Hippocampal formation (tissue), 2 donors: ENCODE results near the gene OR5AP2.
"Not testable (repeated sequence)": the region's sequence is repeated elsewhere in the genome, so short reads cannot be mapped to it uniquely, and the experiment has no call there.

ENCODE experiments used
- DNase-seq, 2 donors: peaks; one replicate each; lab custom pipeline; 2025; lab: John Stamatoyannopoulos, UW

Gene OR5AP2

GRCh38 chr11:56642339-56642738, at the start of gene OR5AP2:
Gene OR5AP2, minus strand, starts transcription at chr11:56642439. Its CDS starts 0 bp downstream, at chr11:56642439.
- DNase-seq: no peak

- DNase-seq: not testable (repeated sequence)
These were observed 48.9 kb upstream of the OR5AP2 start for GRCh38 chr11:56691179-56691578.

GRCh38 chr11:56688554-56689100, 46.4 kb upstream of the OR5AP2 start:
- DNase-seq: no peak

GRCh38 chr11:56670984-56671383, 28.7 kb upstream of the OR5AP2 start:
- no peak for DNase-seq

- no peak for DNase-seq
These were observed 21.1 kb upstream of the OR5AP2 start, which contains the start of gene OR5AR1 for GRCh38 chr11:56663386-56663785. Gene OR5AR1, plus strand, starts transcription at chr11:56663686. Its CDS starts 0 bp downstream, at chr11:56663686.

GRCh38 chr11:56659755-56660154, 17.5 kb upstream of the OR5AP2 start:
- no peak for DNase-seq

GRCh38 chr11:56637500-56637899, 4.7 kb downstream of the OR5AP2 start:
- no peak for DNase-seq

- no peak for DNase-seq
These were observed 5.4 kb downstream of the OR5AP2 start for GRCh38 chr11:56636861-56637260.

- DNase-seq: no peak
These were observed 9.9 kb downstream of the OR5AP2 start for GRCh38 chr11:56632329-56632728.

- DNase-seq: no peak
These were observed 16.3 kb downstream of the OR5AP2 start for GRCh38 chr11:56625946-56626345.

GRCh38 chr11:56624661-56625110, 17.6 kb downstream of the OR5AP2 start:
- DNase-seq: peak in 1 of 2 donors; percentile 3

GRCh38 chr11:56611174-56611573, 31.1 kb downstream of the OR5AP2 start:
- DNase-seq: no peak

- DNase-seq: not testable (repeated sequence)
These were observed 50.0 kb downstream of the OR5AP2 start for GRCh38 chr11:56592088-56592717.
